D721Med (cell line): Measurements from ENCODE around the gene ATL1.

ENCODE experiments used
- DNase-seq: peaks from one replicate; pipeline ENCODE4 v3.0.0; 2011; ENCODE audit warnings: low spot score; ENCODE audit not compliant: insufficient read length
- FAIRE-seq: peaks from 2 replicates; lab custom pipeline; 2011; peaks lifted over from hg19 to GRCh38; lab: Jason Lieb, UNC
- TF ChIP-seq, protein P1 (sequence below): IDR thresholded peaks from 2 replicates; pipeline ENCODE4 v1.5.1; 2012; ENCODE audit warnings: mild to moderate bottlenecking, control low read depth; ENCODE audit not compliant: insufficient read depth; ENCODE audit errors: missing control alignments

The ATL1 gene

GRCh38 chr14:50601394-50601793 lies 41.4 kb downstream of the ATL1 start:
- DNase-seq (no peak), FAIRE-seq (no peak)
- TF ChIP-seq, protein P1, sequence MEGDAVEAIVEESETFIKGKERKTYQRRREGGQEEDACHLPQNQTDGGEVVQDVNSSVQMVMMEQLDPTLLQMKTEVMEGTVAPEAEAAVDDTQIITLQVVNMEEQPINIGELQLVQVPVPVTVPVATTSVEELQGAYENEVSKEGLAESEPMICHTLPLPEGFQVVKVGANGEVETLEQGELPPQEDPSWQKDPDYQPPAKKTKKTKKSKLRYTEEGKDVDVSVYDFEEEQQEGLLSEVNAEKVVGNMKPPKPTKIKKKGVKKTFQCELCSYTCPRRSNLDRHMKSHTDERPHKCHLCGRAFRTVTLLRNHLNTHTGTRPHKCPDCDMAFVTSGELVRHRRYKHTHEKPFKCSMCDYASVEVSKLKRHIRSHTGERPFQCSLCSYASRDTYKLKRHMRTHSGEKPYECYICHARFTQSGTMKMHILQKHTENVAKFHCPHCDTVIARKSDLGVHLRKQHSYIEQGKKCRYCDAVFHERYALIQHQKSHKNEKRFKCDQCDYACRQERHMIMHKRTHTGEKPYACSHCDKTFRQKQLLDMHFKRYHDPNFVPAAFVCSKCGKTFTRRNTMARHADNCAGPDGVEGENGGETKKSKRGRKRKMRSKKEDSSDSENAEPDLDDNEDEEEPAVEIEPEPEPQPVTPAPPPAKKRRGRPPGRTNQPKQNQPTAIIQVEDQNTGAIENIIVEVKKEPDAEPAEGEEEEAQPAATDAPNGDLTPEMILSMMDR = no peak

DNA sequence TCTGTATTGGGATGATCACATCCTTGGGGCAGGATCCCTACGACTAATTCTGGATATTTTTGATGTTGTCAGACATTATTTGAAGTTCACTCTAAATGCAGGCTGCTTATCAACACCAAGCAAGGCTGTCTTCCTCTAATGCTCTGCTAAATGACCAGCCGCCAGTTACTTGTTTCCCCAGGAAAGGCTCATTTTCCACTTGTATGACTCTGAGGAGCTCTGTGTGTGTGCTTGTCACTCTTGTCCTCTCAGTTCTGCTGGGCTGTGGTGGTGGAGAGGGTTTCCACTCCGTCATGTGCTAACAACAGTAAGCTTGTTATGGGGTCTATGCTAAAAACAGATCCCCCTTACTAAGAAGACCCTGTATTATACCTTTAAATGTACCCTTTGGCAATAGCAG lies 42.1 kb downstream of the ATL1 start:
- no peak for FAIRE-seq
- no peak for DNase-seq
- TF ChIP-seq, protein P1 = no peak

GRCh38 chr14:50603565-50603964 lies 43.6 kb downstream of the ATL1 start:
- DNase-seq = no peak

DNA sequence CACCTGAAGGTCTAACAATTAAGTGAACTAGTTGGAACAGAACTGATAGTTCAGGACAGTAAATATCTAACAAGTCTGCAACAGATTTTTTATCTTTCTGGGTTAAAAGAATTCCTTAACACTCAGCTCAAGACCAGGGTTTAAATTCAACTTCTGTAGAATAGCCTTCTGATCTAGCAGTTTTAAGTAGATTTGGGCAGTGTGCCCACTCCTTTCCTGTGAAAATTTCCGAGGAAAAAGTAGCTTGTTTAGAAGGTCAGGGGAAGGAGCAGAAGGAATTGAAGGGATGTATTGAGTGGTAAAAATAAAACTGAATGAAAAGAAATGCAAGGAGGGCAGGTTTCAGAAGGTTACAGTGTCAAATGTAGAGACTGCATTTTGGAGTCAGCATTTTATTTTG lies 45.8 kb downstream of the ATL1 start:
- no peak for FAIRE-seq
- TF ChIP-seq, protein P1 = no peak
- no peak for DNase-seq

More at GRCh38 chr14:50603565-50603964, 43.6 kb downstream of the ATL1 start:
- no peak for FAIRE-seq
- TF ChIP-seq, protein P1 = no peak

DNA sequence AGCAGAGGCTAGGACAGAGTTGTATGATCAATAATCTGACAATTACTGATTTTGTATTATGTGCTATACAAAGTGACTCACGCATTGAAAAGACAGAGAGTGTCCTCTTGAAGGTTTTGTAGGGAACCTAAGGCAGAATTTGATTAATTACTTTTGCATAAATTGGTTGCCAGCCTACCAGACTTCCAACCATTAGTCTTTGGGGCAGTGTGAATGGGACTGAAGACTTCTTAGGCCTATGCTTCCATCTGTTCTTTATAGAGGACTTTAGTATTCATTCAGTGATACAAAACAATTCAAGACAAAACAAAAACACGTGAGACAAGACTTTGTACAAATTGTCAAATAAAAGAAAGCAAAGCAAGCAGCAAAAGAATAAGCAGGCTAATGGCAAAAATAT lies 46.5 kb downstream of the ATL1 start:
- no peak for DNase-seq
- TF ChIP-seq, protein P1 = no peak
- FAIRE-seq = no peak

GRCh38 chr14:50607181-50607580 lies 47.2 kb downstream of the ATL1 start:
- FAIRE-seq = no peak
- no peak for DNase-seq
- TF ChIP-seq, protein P1 = no peak

DNA sequence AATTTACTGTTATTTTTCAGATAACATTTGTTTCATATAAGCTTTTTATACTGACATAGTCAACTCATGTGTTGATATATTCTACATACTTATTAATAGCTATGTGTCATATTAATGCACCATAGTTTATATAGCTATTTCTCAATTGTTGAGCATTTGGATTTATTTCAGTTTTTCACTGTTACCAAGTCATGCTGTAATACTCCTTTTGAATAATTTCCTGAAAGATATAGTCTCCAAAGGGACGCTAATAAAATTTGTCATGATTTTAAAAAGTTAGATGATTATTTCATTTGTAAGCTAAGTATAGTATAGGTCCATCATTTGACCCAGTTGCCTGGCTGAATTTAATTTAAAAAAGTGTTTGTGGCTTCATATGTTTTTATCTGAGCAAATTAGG lies 47.8 kb downstream of the ATL1 start:
- TF ChIP-seq, protein P1 = no peak
- no peak for FAIRE-seq
- no peak for DNase-seq
